Ishikawa (cell line): ENCODE results near the gene EVX2.

ENCODE experiments used
- CEBPB ChIP-seq: IDR thresholded peaks from 2 replicates; pipeline ENCODE4 v1.6.1; 2012
- CREB1 ChIP-seq: IDR thresholded peaks from 2 replicates; pipeline ENCODE4 v1.6.1; 2012; ENCODE audit warnings: low read depth
- EGR1 ChIP-seq: IDR thresholded peaks from 2 replicates; pipeline ENCODE4 v1.6.1; 2012
- EP300 ChIP-seq: IDR thresholded peaks from 2 replicates; pipeline ENCODE4 v1.6.1; 2012; ENCODE audit warnings: borderline replicate concordance
- FOXM1 ChIP-seq: IDR thresholded peaks from 2 replicates; pipeline ENCODE4 v1.6.1; 2012; ENCODE audit warnings: low read depth, borderline replicate concordance
- NFIC ChIP-seq: IDR thresholded peaks from 2 replicates; pipeline ENCODE4 v1.6.1; 2012
- RAD21 ChIP-seq: IDR thresholded peaks from 2 replicates; pipeline ENCODE4 v1.6.1; 2012; ENCODE audit warnings: low read depth
- TAF1 ChIP-seq: IDR thresholded peaks from 2 replicates; pipeline ENCODE4 v1.6.1; 2012; ENCODE audit warnings: low read depth, mild to moderate bottlenecking
- TCF12 ChIP-seq: IDR thresholded peaks from 2 replicates; pipeline ENCODE4 v1.6.1; 2012; ENCODE audit warnings: low read depth
- TEAD4 ChIP-seq: IDR thresholded peaks from 2 replicates; pipeline ENCODE4 v1.6.1; 2012
- YY1 ChIP-seq: IDR thresholded peaks from 2 replicates; pipeline ENCODE4 v1.6.1; 2012; ENCODE audit warnings: low read depth
- ZBTB7A ChIP-seq: IDR thresholded peaks from 2 replicates; pipeline ENCODE4 v1.6.1; 2012; ENCODE audit warnings: low read depth
- TF ChIP-seq, protein P1 (sequence below): IDR thresholded peaks from 2 replicates; pipeline ENCODE4 v1.6.1; 2012
- TF ChIP-seq, protein P2 (sequence below): IDR thresholded peaks from 2 replicates; pipeline ENCODE4 v1.6.1; 2012
- TF ChIP-seq, protein P3 (sequence below): IDR thresholded peaks from 2 replicates; pipeline ENCODE4 v1.6.1; 2012; ENCODE audit warnings: low read depth, mild to moderate bottlenecking

The EVX2 gene

DNA sequence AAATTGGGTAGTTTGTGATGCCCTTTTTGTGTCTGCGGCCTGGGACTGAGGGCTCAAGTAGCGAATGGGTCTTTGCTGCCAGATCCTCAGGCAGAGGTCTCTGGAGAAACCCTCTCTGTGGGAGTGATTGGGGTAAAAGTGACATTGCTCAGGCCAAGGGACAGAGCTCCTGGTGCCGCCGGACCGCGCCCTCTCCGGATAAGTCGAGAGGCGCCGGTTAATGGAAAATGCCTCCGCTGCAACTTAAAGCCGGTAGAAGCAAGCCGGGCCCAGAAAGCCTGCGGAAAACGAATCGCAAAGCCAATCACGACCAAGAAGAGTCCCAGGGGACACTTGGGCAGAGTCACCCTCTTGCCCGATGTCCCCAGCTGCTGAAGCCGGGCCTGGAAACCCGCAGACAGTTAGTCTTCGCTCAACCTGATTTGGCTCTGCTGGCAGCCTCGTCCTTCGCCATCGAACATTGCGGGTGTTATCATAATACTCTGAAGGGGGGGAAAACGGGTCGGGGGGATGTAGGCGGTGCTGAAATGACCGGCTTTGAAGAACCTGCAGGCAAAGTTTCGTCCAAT lies 15.5 kb upstream of the EVX2 start:
- TF ChIP-seq CREB1 (no peak), RAD21 (no peak), EGR1 (no peak), CEBPB (no peak), TEAD4 (no peak), TAF1 (no peak), FOXM1 (no peak), NFIC (no peak), YY1 (no peak)
- TF ChIP-seq, protein P1, sequence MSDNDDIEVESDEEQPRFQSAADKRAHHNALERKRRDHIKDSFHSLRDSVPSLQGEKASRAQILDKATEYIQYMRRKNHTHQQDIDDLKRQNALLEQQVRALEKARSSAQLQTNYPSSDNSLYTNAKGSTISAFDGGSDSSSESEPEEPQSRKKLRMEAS, result no peak
- TF ChIP-seq, protein P2, sequence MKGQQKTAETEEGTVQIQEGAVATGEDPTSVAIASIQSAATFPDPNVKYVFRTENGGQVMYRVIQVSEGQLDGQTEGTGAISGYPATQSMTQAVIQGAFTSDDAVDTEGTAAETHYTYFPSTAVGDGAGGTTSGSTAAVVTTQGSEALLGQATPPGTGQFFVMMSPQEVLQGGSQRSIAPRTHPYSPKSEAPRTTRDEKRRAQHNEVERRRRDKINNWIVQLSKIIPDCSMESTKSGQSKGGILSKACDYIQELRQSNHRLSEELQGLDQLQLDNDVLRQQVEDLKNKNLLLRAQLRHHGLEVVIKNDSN, result no peak

DNA sequence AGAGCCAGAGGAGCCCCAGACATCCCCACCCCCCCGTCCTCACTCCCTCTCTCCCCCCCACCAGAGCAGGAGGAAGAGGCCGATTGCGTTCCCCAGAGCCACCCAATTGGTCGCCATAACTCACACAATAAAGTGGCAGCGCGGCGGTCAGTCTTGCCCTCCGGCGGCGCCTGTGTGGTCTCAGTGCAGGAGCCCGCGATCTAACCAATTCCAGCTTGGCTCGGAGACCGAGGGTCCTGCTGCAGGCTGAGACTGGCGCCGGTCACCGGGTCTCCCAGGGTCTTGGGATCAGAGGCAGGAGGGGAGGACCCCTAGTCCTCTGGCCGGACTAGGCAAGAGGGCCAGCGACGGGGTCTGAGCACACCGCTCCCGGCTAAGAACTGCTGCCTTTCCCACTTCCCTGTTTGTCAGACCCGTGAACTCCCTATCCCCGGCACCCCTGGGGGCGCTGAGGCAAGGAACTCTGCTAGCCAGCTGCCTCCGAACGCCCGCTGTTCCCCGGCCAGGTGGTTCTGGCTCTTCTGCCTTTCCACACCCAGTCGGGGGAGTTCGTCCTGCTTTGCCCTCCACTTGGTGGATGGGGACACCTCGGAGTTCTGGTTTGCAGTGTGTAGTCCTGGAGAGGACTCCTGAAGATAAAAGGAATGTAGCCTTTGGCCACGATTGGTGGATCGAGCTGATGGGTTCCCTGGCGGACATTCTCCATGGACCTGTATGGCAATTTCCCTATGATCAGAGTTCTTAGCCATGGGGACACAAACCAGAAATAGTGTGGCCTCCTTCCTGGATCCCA lies 14.8 kb upstream of the EVX2 start:
- TF ChIP-seq TAF1, result no peak
- TF ChIP-seq, protein P1, result no peak
- TF ChIP-seq TEAD4, result no peak
- TF ChIP-seq, protein P2, result no peak
- no peak for TF ChIP-seq TCF12

- no peak for TF ChIP-seq CEBPB
Measured at GRCh38 chr2:176097820-176098365, 14.1 kb upstream of the EVX2 start.

- TF ChIP-seq, protein P1, result peak; percentile 73
- peak; percentile 88 for TF ChIP-seq RAD21
- TF ChIP-seq, protein P2, result no peak
Measured at GRCh38 chr2:176096986-176097819, 13.4 kb upstream of the EVX2 start.

DNA sequence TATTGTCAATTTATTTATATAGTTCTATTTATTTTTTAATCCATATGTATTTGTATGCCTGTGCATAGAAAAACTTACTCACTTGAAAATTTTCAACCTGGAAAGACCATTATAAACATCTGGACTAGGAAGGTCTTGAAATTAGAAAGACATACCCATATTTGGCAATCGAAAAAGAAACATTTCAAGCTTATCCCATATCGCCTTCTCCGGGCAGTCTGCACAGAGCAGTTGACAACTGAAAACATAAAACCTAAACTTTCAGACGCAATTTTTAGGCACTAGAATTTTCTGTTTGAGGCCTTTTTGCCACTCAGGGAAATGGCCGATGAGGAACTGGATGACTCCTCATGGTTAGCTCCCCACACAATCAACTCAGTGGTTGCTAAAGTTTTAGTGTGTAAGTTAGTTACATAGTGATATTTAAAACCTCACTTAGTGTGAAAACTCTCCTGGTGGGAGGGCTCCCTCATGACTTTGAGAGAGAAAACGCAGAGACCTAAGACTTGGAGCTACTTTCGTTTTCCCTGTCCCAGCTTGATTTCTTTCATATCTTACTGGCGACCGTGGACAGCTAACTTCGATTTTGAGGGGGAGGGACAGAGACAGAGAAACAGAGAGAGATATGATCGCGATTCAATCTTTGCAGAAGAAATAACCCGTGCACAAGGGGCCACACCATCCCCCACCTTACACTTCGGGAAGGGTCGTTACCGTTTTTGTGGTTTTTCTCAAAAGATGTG lies 12.7 kb upstream of the EVX2 start:
- TF ChIP-seq FOXM1 (no peak), ZBTB7A (no peak), TEAD4 (no peak)
- TF ChIP-seq, protein P2, result no peak

- TF ChIP-seq, protein P3, sequence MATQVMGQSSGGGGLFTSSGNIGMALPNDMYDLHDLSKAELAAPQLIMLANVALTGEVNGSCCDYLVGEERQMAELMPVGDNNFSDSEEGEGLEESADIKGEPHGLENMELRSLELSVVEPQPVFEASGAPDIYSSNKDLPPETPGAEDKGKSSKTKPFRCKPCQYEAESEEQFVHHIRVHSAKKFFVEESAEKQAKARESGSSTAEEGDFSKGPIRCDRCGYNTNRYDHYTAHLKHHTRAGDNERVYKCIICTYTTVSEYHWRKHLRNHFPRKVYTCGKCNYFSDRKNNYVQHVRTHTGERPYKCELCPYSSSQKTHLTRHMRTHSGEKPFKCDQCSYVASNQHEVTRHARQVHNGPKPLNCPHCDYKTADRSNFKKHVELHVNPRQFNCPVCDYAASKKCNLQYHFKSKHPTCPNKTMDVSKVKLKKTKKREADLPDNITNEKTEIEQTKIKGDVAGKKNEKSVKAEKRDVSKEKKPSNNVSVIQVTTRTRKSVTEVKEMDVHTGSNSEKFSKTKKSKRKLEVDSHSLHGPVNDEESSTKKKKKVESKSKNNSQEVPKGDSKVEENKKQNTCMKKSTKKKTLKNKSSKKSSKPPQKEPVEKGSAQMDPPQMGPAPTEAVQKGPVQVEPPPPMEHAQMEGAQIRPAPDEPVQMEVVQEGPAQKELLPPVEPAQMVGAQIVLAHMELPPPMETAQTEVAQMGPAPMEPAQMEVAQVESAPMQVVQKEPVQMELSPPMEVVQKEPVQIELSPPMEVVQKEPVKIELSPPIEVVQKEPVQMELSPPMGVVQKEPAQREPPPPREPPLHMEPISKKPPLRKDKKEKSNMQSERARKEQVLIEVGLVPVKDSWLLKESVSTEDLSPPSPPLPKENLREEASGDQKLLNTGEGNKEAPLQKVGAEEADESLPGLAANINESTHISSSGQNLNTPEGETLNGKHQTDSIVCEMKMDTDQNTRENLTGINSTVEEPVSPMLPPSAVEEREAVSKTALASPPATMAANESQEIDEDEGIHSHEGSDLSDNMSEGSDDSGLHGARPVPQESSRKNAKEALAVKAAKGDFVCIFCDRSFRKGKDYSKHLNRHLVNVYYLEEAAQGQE, result no peak
- TF ChIP-seq RAD21, result no peak
- TF ChIP-seq YY1, result no peak
- no peak for TF ChIP-seq TCF12
- TF ChIP-seq NFIC, result no peak
- TF ChIP-seq CREB1, result no peak
- TF ChIP-seq TAF1, result no peak
- TF ChIP-seq EGR1, result no peak
- TF ChIP-seq ZBTB7A, result no peak
- TF ChIP-seq, protein P2, result no peak
- TF ChIP-seq CEBPB, result no peak
- TF ChIP-seq EP300, result no peak
- no peak for TF ChIP-seq TEAD4
- TF ChIP-seq FOXM1, result no peak
- TF ChIP-seq, protein P1, result no peak
Measured at GRCh38 chr2:176095421-176095820, 11.7 kb upstream of the EVX2 start.
